Stimulated activated CD8-positive, alpha-beta memory T cell treated with anti-CD3 and anti-CD28 coated beads, Interleukin-15, amount 100 ng/mL, for 1 hour (primary cell): ENCODE measurements around the gene CDH23.

Experiments used
- DNase-seq: peaks from one replicate; pipeline ENCODE4 v3.0.0-alpha.2; 2020; ENCODE audit warnings: low read depth

Gene CDH23

DNA sequence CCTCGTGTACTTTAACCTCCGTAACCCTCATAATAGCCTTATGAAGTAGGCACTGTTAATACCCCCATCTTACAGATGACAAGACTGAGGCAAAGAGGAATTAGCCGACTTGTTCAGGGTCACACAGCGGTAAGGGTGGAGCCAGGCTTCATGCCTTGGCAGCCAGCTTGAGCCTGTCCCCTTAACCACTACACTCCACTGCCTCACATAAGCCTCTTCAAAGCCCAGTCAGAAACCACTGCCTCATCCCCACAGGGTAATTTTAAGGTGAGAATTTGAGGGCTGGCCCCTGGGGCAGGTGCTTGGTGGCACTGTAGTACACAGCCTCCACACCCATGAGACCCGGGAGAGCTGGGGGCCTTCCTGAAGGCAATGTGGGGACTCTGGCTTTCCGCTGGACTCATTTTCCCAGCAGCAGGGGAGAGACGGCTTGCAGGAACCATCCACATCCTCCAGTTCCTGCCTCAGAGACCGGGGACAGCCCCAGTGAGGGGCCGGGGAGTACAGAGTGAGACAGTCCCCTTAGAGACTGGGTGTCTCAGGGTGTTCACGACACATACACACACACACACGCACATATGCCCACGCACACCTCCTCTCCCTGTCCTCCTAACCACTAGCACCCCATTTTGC is 330.5 kb downstream of the CDH23 start:
- no peak for DNase-seq

DNA sequence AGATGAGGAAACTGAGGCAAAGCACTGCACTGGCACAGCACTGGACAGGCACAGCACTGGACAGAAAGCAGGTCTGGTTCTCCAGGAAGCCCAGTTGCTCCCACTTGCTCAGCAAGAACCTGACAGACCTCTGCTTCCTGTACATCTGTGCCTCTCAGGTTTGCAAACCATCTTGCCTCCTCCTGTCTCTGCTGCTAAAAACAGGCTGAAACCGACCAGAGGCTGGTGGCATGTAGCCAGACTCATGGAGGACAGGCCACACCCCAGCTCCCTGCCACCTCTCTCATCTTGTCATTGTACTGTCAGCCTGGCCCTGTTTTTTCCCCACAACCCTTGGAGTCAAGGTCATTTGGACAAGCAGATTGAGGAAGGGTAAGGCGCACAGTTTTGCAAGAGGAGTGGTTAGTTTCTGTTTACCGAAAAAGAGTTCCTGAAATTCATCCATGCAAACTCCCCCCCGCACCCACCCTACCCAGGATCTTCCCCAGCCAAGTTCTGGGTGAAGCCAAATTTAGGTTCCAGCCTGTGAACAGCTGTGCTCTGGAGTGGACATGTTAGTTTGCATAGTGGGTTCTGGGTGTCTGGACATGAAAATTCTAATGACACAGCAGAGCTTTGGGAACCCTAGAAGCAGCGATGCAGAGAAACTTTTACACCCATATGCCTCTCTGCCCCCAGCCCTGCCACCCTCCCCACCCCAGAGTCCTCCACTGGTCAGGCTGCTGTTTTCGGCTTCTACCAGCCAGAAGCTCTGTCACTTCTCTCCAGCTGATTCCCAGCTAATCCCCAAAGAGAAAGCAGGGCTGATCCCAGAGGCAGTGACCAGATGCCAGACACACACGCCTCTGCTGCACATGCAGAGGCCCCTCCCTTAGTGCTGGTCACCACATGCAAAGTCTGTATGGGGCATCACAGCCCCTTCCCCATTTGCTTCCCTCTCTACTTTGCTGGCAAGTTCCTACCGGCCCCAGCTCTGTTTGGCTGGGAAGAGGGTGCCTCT is 331.3 kb downstream of the CDH23 start:
- no peak for DNase-seq

DNA sequence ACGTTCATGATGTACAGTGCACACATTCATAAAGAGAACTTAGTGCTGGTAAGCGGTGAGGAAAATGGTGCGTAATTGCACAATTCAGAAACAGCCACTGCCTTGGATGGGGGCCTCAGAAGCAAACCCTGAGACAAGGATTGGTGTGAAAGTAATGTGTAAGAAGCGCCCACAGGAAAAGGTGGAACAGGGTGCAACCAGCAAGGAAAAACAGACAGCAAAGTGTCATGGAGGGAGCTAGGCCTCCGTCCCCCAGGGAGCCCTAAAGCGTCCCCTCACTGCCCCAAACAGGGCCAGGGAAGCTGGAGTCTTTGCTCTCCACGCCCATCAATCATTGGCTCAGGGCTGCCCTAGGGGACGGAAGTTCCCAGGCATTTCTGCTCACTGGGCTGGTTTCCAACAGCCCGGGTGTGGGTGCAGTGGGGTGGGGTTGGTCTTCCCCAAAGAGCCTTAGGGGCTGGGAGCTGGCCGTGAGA is 332.5 kb downstream of the CDH23 start:
- no peak for DNase-seq

DNA sequence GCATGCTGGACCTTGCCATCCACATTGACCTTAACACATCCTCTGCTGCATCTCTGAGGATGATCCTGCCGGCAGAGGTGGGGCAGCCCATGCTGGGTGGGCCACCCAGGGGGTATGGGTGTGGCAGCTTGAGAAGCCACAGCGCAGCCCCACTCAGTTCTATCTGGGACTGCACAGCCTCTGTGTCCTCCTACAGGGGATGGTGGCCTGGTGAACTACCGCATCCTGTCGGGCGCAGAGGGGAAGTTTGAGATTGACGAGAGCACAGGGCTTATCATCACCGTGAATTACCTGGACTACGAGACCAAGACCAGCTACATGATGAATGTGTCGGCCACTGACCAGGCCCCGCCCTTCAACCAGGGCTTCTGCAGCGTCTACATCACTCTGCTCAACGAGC is 335.1 kb downstream of the CDH23 start:
- DNase-seq = no peak

DNA sequence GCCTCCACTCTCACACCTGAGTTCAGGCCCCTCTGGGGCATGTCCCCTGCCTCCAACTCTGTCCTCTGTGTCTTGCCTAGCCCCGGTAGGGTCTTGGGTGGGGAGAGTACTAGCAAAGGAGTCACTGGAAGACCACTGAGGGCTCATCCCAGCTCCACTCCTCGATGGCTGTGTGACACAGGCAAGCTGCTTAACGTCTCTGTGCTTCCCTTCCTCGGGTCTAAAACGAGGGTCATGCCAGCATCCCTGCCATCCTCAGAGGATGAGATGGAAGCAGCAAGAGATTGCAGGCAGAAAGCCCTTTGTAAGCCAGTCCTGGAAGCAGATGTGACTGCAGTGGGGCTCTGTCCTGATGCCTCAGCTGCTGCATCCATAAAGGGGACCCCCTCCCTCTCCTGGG is 338.1 kb downstream of the CDH23 start:
- DNase-seq = no peak

DNA sequence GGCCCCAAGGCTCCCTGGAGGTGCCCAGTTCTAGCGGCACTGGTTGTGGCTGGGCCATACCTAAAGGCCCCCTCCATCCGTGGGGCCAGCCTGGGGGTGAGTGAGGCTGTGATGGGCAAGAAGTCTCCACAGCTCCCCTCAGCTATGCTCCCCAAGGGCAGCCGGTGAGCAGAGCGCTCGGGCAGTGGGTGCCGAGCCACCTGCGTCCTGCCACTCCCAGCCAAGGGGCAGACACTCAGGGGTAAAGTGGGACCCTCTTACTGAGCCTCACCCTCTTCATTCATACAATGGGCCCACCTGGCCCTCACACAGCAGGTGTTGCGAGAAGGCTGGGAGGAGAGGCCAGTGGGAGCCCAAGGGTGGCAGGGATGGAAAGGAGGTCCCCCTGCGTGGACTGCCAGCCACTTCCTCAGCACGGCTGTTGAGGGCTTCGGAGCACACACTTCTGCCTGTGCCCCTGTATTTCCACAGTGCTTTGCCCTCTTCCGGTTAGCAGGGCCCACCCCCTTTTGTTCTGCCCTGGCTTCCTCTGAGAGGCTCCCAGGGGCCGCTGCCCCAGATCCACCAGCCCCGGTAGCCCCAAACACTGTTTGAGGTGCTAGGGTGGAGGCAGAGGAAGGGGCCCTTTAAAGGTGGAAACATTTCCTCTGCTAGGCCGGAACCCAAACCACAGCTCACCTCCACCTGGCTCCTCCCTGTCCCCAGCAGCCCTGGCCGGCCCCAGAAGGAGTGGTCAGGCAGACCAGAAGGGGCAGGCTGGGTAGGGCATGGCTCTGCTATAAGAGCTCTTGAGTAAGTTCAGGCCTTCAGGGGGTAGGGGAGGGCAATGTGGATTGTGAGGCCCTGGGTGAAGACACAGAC is 339.2 kb downstream of the CDH23 start:
- DNase-seq = no peak

DNA sequence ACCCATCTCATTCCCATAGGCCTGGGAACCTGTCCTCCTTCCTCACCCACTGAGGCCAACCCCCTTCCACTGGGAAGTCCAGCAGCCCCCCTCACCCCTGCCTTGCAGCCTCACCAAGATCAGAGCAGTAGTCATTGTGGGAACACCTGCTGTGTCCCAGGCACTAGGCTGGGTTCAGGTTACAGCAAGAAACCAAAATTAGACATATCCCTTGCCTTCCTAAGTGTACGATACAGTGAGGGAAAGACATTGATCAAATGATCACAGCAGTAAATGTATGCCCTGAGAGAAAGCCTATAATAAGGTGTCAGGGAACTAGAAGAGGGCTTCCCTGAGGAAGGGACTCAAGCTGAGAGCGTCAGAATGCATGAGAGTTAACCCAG is 339.8 kb downstream of the CDH23 start:
- no peak for DNase-seq

DNA sequence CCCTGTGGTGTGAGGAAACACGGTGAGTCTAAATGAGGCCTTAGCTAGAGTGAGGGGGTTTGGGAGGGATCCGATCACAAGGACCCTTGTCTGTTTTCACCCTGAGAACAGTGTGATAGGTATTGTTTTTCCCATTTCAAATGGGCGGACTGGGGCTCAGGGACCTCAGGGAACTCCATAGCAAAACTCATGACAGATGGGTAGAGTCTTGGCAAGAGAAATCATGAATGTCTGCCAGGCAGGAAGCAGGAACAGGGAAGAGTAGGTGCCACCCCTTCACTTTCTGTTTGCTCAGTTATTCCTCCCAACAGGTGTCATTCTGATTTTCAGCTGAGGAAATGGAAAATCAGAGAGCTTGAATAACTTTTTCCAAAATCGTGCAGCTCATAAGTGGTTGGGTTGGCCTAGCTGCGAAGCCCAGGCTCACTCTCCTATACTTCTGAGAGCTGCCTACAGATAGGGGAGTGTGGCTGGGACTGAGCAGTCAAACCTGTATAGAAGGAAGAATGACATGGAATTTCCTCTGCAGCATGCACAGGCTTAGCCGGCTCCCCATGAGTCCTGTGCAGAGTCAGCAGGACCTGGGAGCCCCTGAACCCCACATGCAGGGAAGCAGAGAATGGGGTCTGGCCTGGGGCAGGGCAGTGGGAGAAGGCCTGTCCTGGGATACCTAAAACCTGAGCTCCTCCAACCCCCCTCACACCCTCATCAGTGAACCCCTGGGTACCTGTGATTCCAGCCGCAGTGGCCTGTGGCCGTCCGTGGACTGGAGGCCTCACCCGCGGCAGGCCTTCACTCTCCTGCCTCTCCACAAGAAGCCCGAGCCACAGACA is 340.5 kb downstream of the CDH23 start:
- DNase-seq = no peak

DNA sequence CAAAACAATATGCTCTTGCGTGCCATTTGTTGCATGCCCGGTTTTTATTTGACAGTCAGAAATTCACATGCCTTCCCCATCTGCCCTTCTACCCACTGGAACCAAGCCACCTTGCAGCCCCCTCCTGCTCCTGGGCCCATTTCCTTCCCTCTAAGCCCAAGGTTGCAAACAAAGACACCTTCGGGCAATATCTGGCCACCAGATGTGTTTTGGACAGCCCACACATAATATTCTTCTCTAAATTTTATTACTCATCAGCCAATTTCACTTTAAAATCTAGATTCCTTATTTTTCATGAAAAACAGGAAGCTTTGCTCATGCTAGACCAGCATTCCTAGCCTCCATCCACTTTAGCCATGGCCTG is 341.1 kb downstream of the CDH23 start:
- no peak for DNase-seq

DNA sequence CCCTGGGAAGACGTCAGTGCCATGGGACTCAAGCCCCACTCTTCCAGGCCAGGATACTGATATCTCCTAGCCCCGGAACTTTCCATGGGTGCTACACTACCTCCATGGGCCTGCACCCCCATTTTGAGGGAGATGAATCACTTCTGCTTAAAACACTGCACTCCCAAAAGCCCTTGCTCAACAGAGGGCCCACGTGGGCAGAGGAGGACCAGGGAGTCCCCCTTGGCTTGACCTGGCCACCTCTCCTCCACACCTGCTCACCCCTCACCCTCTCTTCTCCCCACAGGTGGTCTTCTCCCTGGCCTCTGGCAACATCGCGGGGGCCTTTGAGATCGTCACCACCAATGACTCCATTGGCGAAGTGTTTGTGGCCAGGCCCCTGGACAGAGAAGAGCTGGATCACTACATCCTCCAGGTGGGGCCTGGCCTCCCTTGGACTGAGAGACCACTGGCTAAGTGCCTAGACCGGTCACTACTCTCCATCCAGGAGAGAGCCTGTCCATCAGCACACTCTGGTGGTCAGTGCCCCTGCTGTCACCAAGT is 342.7 kb downstream of the CDH23 start:
- no peak for DNase-seq

DNA sequence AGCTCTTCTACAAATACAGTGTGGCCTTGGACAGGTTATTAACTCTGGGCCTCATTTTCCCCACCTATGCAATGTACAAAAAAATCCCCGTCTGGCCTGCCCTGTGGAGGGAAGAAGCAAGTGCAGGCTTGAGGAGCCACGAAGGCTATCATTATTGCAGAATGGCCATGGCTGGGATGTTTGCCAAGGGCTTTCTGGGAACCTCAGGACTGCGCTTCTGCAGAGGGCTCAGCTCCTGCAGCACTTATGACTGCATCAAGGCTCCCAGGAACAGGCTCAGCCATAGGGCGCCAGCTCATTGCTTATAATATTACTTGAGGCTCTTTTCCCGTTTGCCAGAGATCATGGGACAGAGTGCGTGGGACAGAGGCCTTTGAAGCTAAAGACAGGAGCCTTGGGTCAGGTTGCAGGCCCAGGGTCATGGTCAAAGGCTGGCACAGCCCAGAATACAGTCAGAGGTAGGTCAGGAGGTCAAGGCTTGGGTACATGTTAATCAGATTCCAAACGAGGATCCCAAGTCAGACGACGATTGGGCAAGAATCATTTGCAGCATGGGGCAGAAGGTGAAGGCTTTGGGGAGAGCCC is 343.4 kb downstream of the CDH23 start:
- no peak for DNase-seq

DNA sequence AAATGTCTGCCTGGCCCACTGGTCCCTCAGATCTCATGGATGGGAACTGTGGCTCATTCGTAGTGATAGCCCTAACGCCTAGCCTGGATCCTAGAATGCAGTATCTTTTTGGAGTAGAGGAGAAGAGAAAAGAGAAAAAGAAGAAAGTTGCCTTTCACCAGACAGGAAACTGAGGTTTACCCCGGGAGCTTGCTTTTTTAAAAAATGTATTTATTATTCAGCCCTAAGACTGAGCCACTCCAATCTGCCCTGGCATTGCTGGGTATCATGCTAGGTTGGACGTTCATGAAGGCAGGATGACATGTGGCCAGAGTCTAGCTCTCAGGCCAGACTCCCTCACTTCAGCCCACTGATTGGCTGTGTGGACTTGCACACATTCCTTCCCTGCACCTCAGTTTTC is 344.3 kb downstream of the CDH23 start:
- DNase-seq = no peak

DNA sequence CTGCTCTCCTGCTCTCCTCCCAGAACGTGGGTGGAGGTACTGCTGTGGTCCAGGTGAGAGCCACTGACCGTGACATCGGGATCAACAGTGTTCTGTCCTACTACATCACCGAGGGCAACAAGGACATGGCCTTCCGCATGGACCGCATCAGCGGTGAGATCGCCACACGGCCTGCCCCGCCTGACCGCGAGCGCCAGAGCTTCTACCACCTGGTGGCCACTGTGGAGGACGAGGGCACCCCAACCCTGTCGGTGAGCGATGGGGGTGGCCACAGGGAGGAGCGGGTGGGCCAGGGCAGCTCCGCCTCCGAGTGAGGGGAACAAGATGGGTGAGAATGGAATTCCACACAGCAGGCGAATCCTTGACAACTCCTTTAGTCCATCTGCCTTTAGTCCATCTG is 345.0 kb downstream of the CDH23 start:
- no peak for DNase-seq

DNA sequence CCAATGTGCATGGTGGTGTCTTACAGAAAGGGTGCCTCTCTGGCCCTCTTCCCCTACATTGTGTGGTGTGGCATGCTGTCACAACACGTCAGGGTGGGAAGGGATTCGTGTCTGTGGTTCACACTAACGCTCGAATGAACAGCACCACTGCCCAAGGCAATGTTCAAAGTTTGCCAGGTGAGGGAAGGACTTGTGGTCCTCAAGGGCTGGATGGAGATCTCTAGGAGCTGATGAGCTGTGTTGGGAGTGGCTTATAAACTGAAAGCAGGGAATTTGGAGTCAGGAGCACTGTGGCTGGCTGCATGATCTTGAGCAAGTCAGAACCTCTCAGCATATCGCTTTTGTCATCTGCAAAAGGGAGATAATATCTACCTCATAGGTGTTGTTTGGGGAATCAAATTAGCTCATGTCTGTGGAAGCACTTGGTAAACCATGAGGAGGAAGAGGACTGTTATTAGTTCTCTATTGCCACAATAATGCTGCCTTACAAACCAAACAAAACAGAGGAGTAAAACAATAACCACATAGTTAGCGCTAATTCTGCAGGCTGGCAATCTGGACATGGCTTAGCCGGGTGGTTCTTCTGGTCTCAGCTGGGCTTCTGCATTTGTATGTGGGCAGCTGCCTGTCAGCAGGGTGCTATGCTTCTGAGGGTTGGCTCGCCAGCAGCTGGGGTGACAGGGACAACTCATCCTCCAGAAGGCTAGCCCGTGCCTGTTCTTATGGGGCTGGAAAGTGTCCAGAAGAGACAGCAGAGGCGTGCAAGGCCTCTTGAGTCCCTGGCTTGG is 345.8 kb downstream of the CDH23 start:
- DNase-seq = no peak

DNA sequence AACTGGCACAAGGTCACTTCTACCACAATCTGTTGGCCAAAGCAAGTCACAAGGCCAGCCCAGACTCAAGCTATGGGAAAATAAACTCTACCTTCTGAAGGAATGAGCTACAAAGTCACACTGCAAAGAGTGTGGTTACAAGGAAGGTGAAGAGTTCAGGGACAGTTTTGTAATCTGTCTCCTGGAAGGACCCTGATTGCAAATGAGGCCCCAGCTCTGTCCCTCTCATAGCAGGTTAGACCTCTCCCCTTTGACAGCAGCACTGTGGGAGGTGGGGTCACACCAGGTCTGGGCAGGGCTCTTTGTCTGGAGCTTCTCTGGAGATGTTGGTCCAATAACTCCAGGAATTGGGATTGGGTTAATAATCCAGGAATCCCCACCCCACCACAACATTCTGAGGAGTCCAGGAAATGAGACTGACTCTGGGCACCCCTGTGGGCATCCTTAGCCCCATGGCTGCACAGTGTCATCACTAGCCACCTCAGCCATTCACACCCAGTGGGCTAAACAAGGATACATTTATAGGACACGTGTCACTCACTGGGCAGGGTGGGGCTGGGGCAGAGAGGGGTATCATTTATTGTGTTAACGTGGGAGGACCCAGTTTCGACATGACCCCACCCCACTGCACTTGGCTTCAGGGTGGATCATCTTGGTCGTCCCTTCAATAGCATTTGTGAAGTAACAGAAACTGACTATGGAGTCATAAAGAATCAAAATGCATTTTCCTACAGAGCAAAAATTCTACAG is 346.5 kb downstream of the CDH23 start:
- no peak for DNase-seq

DNA sequence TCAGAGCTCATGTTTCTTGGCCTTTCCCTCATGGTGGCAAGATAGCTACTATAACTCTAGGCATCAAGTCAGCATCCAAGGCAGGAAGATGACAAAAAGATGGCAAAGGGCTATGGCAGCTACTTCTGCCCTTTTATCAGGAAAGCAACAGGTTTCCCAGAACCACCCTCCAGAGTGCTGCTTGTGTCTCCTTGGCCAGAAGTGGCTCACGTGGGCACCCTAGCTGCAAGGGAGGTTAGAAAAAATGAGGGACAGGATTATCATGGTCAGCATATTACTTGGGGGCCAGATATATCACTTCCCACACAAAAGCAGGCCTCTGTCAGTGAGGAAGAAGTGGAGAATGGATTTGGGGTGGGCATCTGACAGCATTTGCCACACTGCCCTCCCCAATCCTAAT is 347.1 kb downstream of the CDH23 start:
- no peak for DNase-seq

DNA sequence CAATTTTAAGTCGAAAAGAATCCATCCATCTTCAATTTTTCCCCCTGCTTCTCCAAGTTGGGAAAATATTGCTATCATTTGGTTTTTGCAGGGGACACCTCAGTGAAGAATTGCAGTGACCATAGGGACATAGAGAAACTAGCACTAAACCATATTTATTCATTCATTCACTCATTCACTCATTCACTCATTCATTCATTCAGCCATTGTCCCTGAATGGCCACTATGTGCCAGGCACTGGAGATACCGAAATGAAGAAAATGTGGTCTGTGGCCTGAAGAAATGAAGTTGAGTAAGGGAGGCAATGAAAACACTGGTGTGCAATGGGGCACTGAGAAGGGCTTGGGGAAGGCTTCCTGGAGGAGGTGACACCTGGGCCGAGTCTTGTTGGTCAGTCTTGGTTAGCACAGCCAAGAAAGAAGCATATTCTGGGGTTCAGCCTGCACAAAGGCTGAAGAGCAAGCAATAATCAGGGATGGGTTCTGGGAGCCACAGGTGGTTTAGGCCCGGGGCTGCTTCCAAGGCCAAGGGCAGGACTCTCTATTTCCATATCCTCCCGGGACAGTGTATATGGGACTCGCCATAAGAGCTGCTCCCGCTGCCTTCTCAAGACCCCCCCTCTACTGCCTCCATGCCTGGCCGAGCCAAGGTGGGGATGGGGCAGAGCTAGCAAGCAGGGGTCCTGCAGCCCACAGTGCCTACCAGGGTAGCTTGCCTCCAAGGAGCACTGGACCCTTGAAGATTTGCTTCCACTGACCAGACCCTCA is 348.4 kb downstream of the CDH23 start:
- DNase-seq = no peak

DNA sequence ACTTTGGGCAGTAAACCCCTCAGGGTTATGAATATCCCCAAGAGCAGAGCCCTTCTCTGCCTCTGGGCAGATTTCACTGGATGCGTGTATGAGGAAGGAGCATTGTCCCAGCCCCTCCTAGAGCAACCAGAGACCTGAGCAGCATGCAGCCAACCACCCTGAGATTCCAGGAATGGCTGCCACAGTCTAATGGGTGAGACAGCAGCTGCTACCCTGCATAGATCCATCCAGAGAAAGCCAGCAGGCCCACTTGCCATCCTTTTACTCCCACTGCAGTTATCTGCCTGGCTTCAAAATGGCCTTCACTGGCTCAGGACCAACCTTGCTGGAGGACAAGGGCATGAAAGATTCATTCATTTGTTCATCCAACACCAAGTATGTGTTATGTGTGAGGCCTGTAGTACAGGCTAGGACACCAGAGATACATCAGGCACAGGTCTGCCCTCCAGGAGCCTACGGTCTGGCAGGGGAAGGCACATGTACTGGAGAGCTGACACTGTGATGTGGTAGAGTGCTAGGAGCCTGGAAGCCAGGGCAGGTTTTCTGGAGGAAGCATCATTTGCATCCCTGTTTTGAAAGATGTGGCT is 349.0 kb downstream of the CDH23 start:
- no peak for DNase-seq
